Measurements from ENCODE around the gene AP3B1. TPM values are rescaled to one million over a fixed set of nuclear protein-coding genes. Genes with fewer than 3 reads are reported as not detected.

The AP3B1 gene
- total RNA-seq, 1 donor, result 77.4 TPM

DNA sequence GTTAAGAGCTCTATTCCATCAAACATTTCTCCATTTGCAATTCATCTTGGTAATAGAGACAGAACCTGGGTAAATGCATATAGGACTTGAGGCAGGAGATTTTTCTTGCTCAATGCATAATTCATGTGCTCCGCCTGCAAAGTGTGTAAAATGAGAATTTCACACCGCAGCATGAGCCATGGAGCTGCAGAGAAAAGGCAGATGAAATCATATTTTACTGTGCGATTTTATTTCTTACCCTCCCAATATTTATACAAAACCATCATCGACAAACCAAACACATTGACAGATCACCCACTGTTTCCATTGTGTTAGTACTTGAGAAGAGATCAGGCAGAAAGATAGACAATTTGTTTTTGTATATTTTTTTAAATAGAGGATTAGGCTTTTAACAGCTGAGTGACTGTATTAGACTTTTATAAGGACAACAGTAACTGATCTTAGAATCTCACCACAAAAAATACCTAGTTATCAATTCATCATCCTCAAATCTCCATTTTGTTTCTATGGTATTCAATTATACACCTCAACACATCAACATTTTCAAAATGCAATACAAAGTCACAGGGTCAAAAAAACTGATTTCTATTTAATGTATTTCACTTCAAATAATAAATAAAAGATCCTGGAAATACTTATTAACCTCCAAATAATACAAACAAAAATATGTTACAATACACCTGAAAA lies 191.1 kb downstream of the AP3B1 start:
- Histone ChIP-seq H3K4me1 (ENCODE audit: insufficient read depth, low read length) (no peaks in the 10 kb centered on the region), H3K9me3 (ENCODE audit: low read depth, low read length) (no peaks in the 10 kb centered on the region), H3K79me2 (ENCODE audit: insufficient read depth, low read length) (no peaks in the 10 kb centered on the region), H3K4me2 (ENCODE audit: insufficient read depth, low read length) (no peak overlapping the region), H2AFZ (ENCODE audit: low read length) (no peak overlapping the region), H3K36me3 (ENCODE audit: insufficient read depth, low read length) (peaks cover 7% of the 10 kb centered on the region), H4K20me1 (ENCODE audit: insufficient read depth, low read length) (no peaks in the 10 kb centered on the region), H3K27me3 (ENCODE audit: insufficient read depth, low read length) (no peaks in the 10 kb centered on the region), H3K27ac (ENCODE audit: low read depth, low read length) (no peak overlapping the region), H3K4me3 (ENCODE audit: insufficient read depth, low read length) (no peak overlapping the region)
- no peak for DNase-seq (ENCODE audit: insufficient read length, low spot score, missing footprints)
- no peak for TF ChIP-seq CTCF (IDR thresholded peaks at IDR 0.05; ENCODE audit: extremely low read depth, low read depth, low read length)

DNA sequence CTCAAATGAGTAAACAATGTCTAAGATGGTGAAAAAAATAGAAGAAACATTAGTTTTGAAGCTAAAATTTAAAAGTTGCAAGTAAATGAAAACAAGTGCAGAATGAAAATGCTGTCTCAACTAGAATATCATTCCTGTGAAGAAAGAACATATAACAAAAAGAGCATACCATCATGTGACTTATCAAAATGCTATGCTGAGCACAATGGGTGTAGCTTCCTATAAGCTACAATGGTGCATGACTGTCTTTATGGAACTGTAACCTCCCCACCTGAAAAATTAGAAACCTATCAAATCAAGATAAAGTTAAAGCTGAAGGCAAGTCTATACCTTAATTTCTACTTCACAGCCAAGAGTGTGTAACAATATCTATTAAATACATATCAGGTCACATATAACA lies 192.0 kb downstream of the AP3B1 start:
- TF ChIP-seq CTCF (IDR thresholded peaks at IDR 0.05; ENCODE audit: extremely low read depth, low read depth, low read length), result no peak
- H3K4me2 ChIP-seq (ENCODE audit: insufficient read depth, low read length), result no peak overlapping the region
- no peaks in the 10 kb centered on the region for H3K79me2 ChIP-seq (ENCODE audit: insufficient read depth, low read length)
- peaks cover 6% of the 10 kb centered on the region for H3K36me3 ChIP-seq (ENCODE audit: insufficient read depth, low read length)
- no peak overlapping the region for H3K27ac ChIP-seq (ENCODE audit: low read depth, low read length)
- H3K4me1 ChIP-seq (ENCODE audit: insufficient read depth, low read length), result no peaks in the 10 kb centered on the region
- H3K27me3 ChIP-seq (ENCODE audit: insufficient read depth, low read length), result no peaks in the 10 kb centered on the region
- no peak overlapping the region for H2AFZ ChIP-seq (ENCODE audit: low read length)
- DNase-seq (ENCODE audit: insufficient read length, low spot score, missing footprints), result no peak
- H4K20me1 ChIP-seq (ENCODE audit: insufficient read depth, low read length), result no peaks in the 10 kb centered on the region
- no peaks in the 10 kb centered on the region for H3K9me3 ChIP-seq (ENCODE audit: low read depth, low read length)
- H3K4me3 ChIP-seq (ENCODE audit: insufficient read depth, low read length), result no peak overlapping the region

GRCh38 chr5:78095125-78095524 lies 199.4 kb downstream of the AP3B1 start:
- no peak for TF ChIP-seq CTCF (IDR thresholded peaks at IDR 0.05; ENCODE audit: extremely low read depth, low read depth, low read length)
- Histone ChIP-seq H3K9me3 (ENCODE audit: low read depth, low read length) (no peaks in the 10 kb centered on the region), H3K27me3 (ENCODE audit: insufficient read depth, low read length) (no peaks in the 10 kb centered on the region), H2AFZ (ENCODE audit: low read length) (no peak overlapping the region), H3K4me2 (ENCODE audit: insufficient read depth, low read length) (no peak overlapping the region), H3K4me3 (ENCODE audit: insufficient read depth, low read length) (no peak overlapping the region), H4K20me1 (ENCODE audit: insufficient read depth, low read length) (no peaks in the 10 kb centered on the region), H3K36me3 (ENCODE audit: insufficient read depth, low read length) (peaks cover 5% of the 10 kb centered on the region), H3K4me1 (ENCODE audit: insufficient read depth, low read length) (no peaks in the 10 kb centered on the region), H3K79me2 (ENCODE audit: insufficient read depth, low read length) (no peaks in the 10 kb centered on the region), H3K27ac (ENCODE audit: low read depth, low read length) (no peak overlapping the region)
- DNase-seq (ENCODE audit: insufficient read length, low spot score, missing footprints), result no peak

- Histone ChIP-seq H3K79me2 (ENCODE audit: insufficient read depth, low read length) (no peaks in the 10 kb centered on the region), H3K36me3 (ENCODE audit: insufficient read depth, low read length) (peaks cover 7% of the 10 kb centered on the region), H3K4me3 (ENCODE audit: insufficient read depth, low read length) (no peak overlapping the region), H3K4me2 (ENCODE audit: insufficient read depth, low read length) (no peak overlapping the region), H3K27ac (ENCODE audit: low read depth, low read length) (no peak overlapping the region), H4K20me1 (ENCODE audit: insufficient read depth, low read length) (no peaks in the 10 kb centered on the region), H2AFZ (ENCODE audit: low read length) (no peak overlapping the region), H3K27me3 (ENCODE audit: insufficient read depth, low read length) (no peaks in the 10 kb centered on the region), H3K4me1 (ENCODE audit: insufficient read depth, low read length) (no peaks in the 10 kb centered on the region), H3K9me3 (ENCODE audit: low read depth, low read length) (no peaks in the 10 kb centered on the region)
- DNase-seq (ENCODE audit: insufficient read length, low spot score, missing footprints), result no peak
- TF ChIP-seq CTCF (IDR thresholded peaks at IDR 0.05; ENCODE audit: extremely low read depth, low read depth, low read length), result no peak
Measured at GRCh38 chr5:78090002-78090401, 204.5 kb downstream of the AP3B1 start.

Measured in osteoblast (primary cell).